Gastroesophageal sphincter (tissue), 3 donors: ENCODE results near the gene CACNA1D.

Experiments used
- POLR2A ChIP-seq, 2 donors: fragments of 450-650 bp; IDR thresholded peaks; one replicate each; pipeline ENCODE4 v1.6.1; 2017; ENCODE audit warnings: antibody characterized with exemption in 2 of 2, mild to moderate bottlenecking in 2 of 2, moderate library complexity in 1 of 2
- TF ChIP-seq, protein P1 (sequence below), 4 experiments: fragments of 200-600 bp in 2 of 4; fragments of 450-650 bp in 2 of 4; sonication (generic) in 1 of 4; IDR thresholded peaks; one replicate each; pipeline ENCODE4 v1.5.1; 2017 to 2019; ENCODE audit warnings: antibody characterized with exemption in 4 of 4, mild to moderate bottlenecking in 2 of 4, moderate library complexity in 2 of 4

DNA sequence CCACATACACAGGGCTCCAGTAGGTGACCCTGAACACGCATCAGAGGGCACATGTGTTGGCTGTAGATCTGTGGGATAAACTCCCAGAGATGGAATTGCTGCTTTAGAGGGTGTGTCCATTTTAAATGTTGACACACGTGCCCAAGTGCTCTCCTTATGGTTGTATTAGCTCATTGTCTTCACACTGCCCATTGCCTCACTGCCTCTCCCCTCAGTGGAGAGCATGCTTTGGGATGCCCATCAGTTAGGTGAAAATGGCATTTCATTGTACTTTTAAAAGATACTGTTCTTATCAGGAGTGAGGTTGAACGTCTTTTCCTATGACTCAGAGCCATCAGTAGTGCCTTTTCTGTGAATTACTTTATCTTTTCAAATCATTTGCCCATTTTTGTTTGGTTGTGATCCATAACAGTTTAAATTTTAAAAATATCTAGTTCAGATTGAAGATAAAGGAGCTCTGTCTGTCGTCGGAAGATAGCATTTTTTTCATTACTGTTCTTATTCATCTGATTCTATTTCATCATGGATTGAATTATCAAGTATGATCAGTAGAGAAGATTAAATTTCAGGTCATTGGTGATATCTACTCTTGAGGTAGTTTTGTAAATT is 231.1 kb downstream of the CACNA1D start:
- no peak for TF ChIP-seq POLR2A (IDR thresholded peaks at IDR 0.05)
- TF ChIP-seq, protein P1, sequence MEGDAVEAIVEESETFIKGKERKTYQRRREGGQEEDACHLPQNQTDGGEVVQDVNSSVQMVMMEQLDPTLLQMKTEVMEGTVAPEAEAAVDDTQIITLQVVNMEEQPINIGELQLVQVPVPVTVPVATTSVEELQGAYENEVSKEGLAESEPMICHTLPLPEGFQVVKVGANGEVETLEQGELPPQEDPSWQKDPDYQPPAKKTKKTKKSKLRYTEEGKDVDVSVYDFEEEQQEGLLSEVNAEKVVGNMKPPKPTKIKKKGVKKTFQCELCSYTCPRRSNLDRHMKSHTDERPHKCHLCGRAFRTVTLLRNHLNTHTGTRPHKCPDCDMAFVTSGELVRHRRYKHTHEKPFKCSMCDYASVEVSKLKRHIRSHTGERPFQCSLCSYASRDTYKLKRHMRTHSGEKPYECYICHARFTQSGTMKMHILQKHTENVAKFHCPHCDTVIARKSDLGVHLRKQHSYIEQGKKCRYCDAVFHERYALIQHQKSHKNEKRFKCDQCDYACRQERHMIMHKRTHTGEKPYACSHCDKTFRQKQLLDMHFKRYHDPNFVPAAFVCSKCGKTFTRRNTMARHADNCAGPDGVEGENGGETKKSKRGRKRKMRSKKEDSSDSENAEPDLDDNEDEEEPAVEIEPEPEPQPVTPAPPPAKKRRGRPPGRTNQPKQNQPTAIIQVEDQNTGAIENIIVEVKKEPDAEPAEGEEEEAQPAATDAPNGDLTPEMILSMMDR (IDR thresholded peaks at IDR 0.05) = no peak
